Adrenal gland (tissue), 12 donors: ENCODE measurements around the gene DHRS13. TPM values are rescaled to one million over a fixed set of nuclear protein-coding genes. Genes with fewer than 3 reads are reported as not detected.

Experiments used
- DNase-seq, 7 donors: peaks; one replicate each; pipeline ENCODE4 v3.0.0-alpha.2; 2019 to 2020
- H3K27ac ChIP-seq, 5 donors: fragments of 200-600 bp; sonication (generic) in 4 of 5; 1 replicate in 3 of 5; 2 replicates in 2 of 5; pipeline versions ENCODE4 v1.5.1 to v1.8.0; 2016 to 2020; ENCODE audit warnings: mild to moderate bottlenecking in 1 of 5
- H3K27me3 ChIP-seq: fragments of 200-600 bp; 2 replicates; pipeline ENCODE4 v1.8.0; 2021
- H3K36me3 ChIP-seq, 2 donors: fragments of 200-600 bp; replicated peaks in 1 of 2; 1 replicate in 1 of 2; 2 replicates in 1 of 2; pipeline versions ENCODE4 v1.5.1 to v1.8.0; 2018 to 2022
- H3K4me1 ChIP-seq, 2 donors: fragments of 200-600 bp; replicated peaks in 1 of 2; 1 replicate in 1 of 2; 2 replicates in 1 of 2; pipeline versions ENCODE4 v1.5.1 to v1.8.0; 2018 to 2021
- H3K4me3 ChIP-seq, 4 donors: fragments of 200-600 bp; sonication (generic) in 3 of 4; one replicate each; pipeline ENCODE4 v1.5.1; 2016 to 2018
- H3K9me3 ChIP-seq, 3 donors: fragments of 200-600 bp; sonication (generic) in 1 of 3; replicated peaks in 1 of 3; 1 replicate in 2 of 3; 2 replicates in 1 of 3; pipeline versions ENCODE4 v1.5.1 to v1.8.0; 2016 to 2021
- CTCF ChIP-seq, 6 experiments: fragments of 450-650 bp in 4 of 6; fragments of 200-600 bp in 2 of 6; sonication (generic) in 1 of 6; IDR thresholded peaks; 1 replicate in 5 of 6; 2 replicates in 1 of 6; pipeline versions ENCODE4 v1.5.1 to v1.8.0; 2016 to 2021; ENCODE audit warnings: antibody characterized with exemption in 6 of 6, mild to moderate bottlenecking in 2 of 6, moderate library complexity in 1 of 6
- POLR2A ChIP-seq, 2 donors: fragments of 450-650 bp; IDR thresholded peaks; one replicate each; pipeline ENCODE4 v1.6.1; 2017; ENCODE audit warnings: antibody characterized with exemption in 2 of 2, mild to moderate bottlenecking in 2 of 2, moderate library complexity in 1 of 2
- WGBS, 4 donors: extraction: QIAGEN DNeasy Blood & Tissue Kit in 2 of 4; methylation state at CpG; one replicate each; pipeline versions ENCODE4 v1.1.5 to v1.1.7; 2013 to 2017; 5-methylcytosine and 5-hydroxymethylcytosine counted together
- intact Hi-C, 2 donors: fragments of 100-400 bp; cut with DNase I; formaldehyde crosslinking; loops; one replicate each; pipeline versions ENCODE4 v1.14.1 to v1.15.0; 2022 to 2023
- polyA plus RNA-seq, 3 donors: library from polyadenylated mRNA; stranded (reverse); fragments of 200-250 nt in 2 of 3; fragments of 350-450 nt in 1 of 3; fragmentation: Illumina TruSeq in 1 of 3; extraction: RNeasy Lipid Tissue Mini Kit (QIAGEN cat#74804) in 1 of 3; gene quantifications; one replicate each; pipeline ENCODE4 v1.2.3, GENCODE V29; 2013 to 2014
- total RNA-seq, 9 donors: library from RNA; depleted of rRNA in 4 of 9; stranded (reverse); fragments of >200 nt in 4 of 9; fragments of 120-200 nt in 1 of 9; fragmentation: NEBNext Ultra II Directional in 1 of 9; extraction: Animal tissue kit (Norgen Biotek cat#: 25700) in 1 of 9; gene quantifications; one replicate each; pipeline versions ENCODE4 v1.1.0 to v1.2.4, GENCODE V29; 2013 to 2023
- donor health status: healthy with polysubstance abuse.
- donor health status: Bipolar disorder and iron deficiency.
- donor health status: DM: yes; HTN: yes; CAD: no.
- donor health status: DM: no; HTN: no; CAD: no.
- donor health status: DM: no; HTN: no; CAD: no.
- donor health status: DM: yes; HTN: yes; CAD: no.

DHRS13 gene
- total and polyA plus RNA-seq, 12 donors = 4.4 to 23.5 (median 14.7) TPM

DNA sequence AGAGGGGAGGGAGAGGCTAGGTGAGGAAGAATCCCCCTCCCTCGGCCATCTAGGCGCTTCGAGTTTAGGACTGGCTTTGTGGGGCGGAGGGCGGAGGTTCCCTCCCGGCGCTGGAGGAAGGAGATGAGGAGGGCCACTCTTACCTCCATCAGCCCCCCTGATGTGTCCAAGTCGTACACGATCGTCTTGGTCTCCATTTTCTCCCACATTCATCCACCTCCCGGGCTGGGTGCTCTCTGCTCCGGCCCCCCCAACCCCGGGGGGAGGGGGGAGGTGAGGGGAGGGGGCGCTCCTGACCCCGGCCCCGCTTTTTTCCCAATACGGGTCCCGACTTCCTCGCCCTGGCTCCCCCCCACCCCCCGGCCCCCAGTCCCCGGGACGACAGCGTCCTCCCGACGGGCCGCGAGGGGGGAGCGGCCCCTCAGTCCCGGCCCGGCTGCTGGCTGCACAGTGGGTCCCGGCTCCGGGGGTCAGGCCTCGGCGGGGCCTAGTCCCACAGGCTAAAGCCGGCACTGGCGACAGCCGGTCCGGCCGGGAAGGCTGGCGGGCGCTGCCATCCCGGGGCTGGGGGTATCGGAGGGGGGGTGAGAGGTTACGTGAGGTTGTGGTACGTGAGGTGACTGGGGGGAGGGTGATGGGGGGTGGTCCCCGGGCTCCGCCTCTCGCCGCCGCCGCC lies 48.0 kb upstream of the DHRS13 start:
- TF ChIP-seq POLR2A (IDR thresholded peaks at IDR 0.05) = no peak
- TF ChIP-seq CTCF (IDR thresholded peaks at IDR 0.05) = no peak
- H3K36me3 ChIP-seq = no peaks in the 10 kb centered on the region
- H3K27me3 ChIP-seq = no peaks in the 10 kb centered on the region
- H3K4me1 ChIP-seq = peaks cover 10 to 39% of the 10 kb centered on the region in 2 donors
- DNase-seq = no peak
- intact Hi-C loops = no loop called here
- peak overlapping the region; percentile 38 to 90 (median 66) for H3K4me3 ChIP-seq
- peak overlapping the region; percentile 56 to 98 (median 93) for H3K27ac ChIP-seq
- 0% methylated on average over 4 to 51 of the region's 51 CpGs for WGBS, 4 donors
- H3K9me3 ChIP-seq = no peaks in the 10 kb centered on the region

- H3K27me3 ChIP-seq = no peaks in the 10 kb centered on the region
Observed at GRCh38 chr17:28950017-28950751, 47.3 kb upstream of the DHRS13 start.

GRCh38 chr17:28949185-28950016 lies 46.5 kb upstream of the DHRS13 start:
- intact Hi-C loops = no loop called here
- Histone ChIP-seq H3K9me3 (no peaks in the 10 kb centered on the region), H3K27ac (peak overlapping the region; percentile 70 to 98 (median 93)), H3K4me3 (peak overlapping the region; percentile 38 to 90 (median 66)), H3K4me1 (peaks cover 10 to 51% of the 10 kb centered on the region in 2 donors), H3K36me3 (peaks cover 0 to 4% of the 10 kb centered on the region in 2 donors), H3K27me3 (no peaks in the 10 kb centered on the region)
- peak; percentile 62 to 75 (median 65) for DNase-seq
- WGBS, 4 donors = 0 to 1% (median 0%) methylated on average over 40 to 61 of the region's 61 CpGs
- TF ChIP-seq CTCF (IDR thresholded peaks at IDR 0.05) = peak in 1 of 6 experiments; percentile 10
- TF ChIP-seq POLR2A (IDR thresholded peaks at IDR 0.05) = peak in 1 of 2 donors; percentile 43

More at GRCh38 chr17:28950017-28950751, 47.3 kb upstream of the DHRS13 start:
- peaks cover 10 to 46% of the 10 kb centered on the region in 2 donors for H3K4me1 ChIP-seq
- H3K36me3 ChIP-seq = no peaks in the 10 kb centered on the region
- peak overlapping the region; percentile 70 to 98 (median 93) for H3K27ac ChIP-seq
- H3K9me3 ChIP-seq = no peaks in the 10 kb centered on the region
- TF ChIP-seq CTCF (IDR thresholded peaks at IDR 0.05) (no peak), POLR2A (IDR thresholded peaks at IDR 0.05) (no peak)
- H3K4me3 ChIP-seq = peak overlapping the region; percentile 38 to 90 (median 66)
- 0 to 1% (median 0%) methylated on average over 33 to 43 of the region's 43 CpGs for WGBS, 4 donors
- peak; percentile 47 to 81 (median 68) for DNase-seq
- intact Hi-C loops = no loop called here

- Histone ChIP-seq H3K36me3 (peaks cover 0 to 7% of the 10 kb centered on the region in 2 donors), H3K27me3 (no peaks in the 10 kb centered on the region), H3K4me1 (peaks cover 10 to 51% of the 10 kb centered on the region in 2 donors), H3K4me3 (peak overlapping the region; percentile 38 to 90 (median 66)), H3K27ac (peak overlapping the region; percentile 70 to 98 (median 93)), H3K9me3 (no peaks in the 10 kb centered on the region)
- intact Hi-C loops = no loop called here
- DNase-seq = peak in 1 of 7 donors; percentile 53
- WGBS, 4 donors = 0 to 2% (median 1%) methylated on average over 10 to 15 of the region's 15 CpGs
- TF ChIP-seq CTCF (IDR thresholded peaks at IDR 0.05) (peak in 1 of 6 experiments; percentile 18), POLR2A (IDR thresholded peaks at IDR 0.05) (no peak)
Observed at GRCh38 chr17:28948873-28949184, 46.0 kb upstream of the DHRS13 start.
